HG02852 (cell line): ENCODE results near the gene NOSIP.

ENCODE experiments used
- ATAC-seq: cut with Tn5 transposase; IDR thresholded peaks from one replicate; pipeline ENCODE4 v1.9.1; 2021; ENCODE audit warnings: mild to moderate bottlenecking, moderate library complexity; ENCODE audit not compliant: unreplicated experiment

NOSIP gene

GRCh38 chr19:49512970-49513745, 67.2 kb downstream of the NOSIP start:
- no peak for ATAC-seq

- ATAC-seq, result no peak
These were observed 72.4 kb downstream of the NOSIP start for GRCh38 chr19:49507803-49508494.

- no peak for ATAC-seq
These were observed 73.7 kb downstream of the NOSIP start for GRCh38 chr19:49506575-49507105.
